ENCODE data around the gene UBL7. TPM values are rescaled to one million over a fixed set of nuclear protein-coding genes. Genes with fewer than 3 reads are reported as not detected.
A peak's percentile ranks its signal among the peaks of the same experiment; 100 is the strongest.

The UBL7 gene
- total RNA-seq, 1 donor from 2014 or later = 53.7 TPM

- no peak for TF ChIP-seq CTCF (IDR thresholded peaks at IDR 0.05; ENCODE audit: unreplicated experiment)
- no peak for DNase-seq (ENCODE audit: low spot score, unreplicated experiment)
- Mint-ChIP-seq H3K27me3 (peaks cover 58% of the 10 kb centered on the region), H3K4me1 (ENCODE audit: low read depth) (peaks cover 16% of the 10 kb centered on the region), H3K9me3 (ENCODE audit: low read depth) (no peaks in the 10 kb centered on the region), H3K36me3 (ENCODE audit: insufficient read depth) (no peaks in the 10 kb centered on the region), H3K4me3 (ENCODE audit: low read depth) (no peak overlapping the region), H3K27ac (no peak overlapping the region)
Observed at GRCh38 chr15:74438206-74438605, 22.8 kb downstream of the UBL7 start.

- H3K36me3 Mint-ChIP-seq (ENCODE audit: insufficient read depth) = no peaks in the 10 kb centered on the region
- H3K27me3 Mint-ChIP-seq = peaks cover 68% of the 10 kb centered on the region
- no peaks in the 10 kb centered on the region for H3K9me3 Mint-ChIP-seq (ENCODE audit: low read depth)
- TF ChIP-seq CTCF (IDR thresholded peaks at IDR 0.05; ENCODE audit: unreplicated experiment) = no peak
- no peak overlapping the region for H3K27ac Mint-ChIP-seq
- peak overlapping the region; percentile 65 for H3K4me3 Mint-ChIP-seq (ENCODE audit: low read depth)
- DNase-seq (ENCODE audit: low spot score, unreplicated experiment) = no peak
- peaks cover 3% of the 10 kb centered on the region for H3K4me1 Mint-ChIP-seq (ENCODE audit: low read depth)
Observed at GRCh38 chr15:74434263-74435136, 26.5 kb downstream of the UBL7 start.

GRCh38 chr15:74433592-74434262, 27.2 kb downstream of the UBL7 start, which contains the start of gene SEMA7A:
SEMA7A (minus strand) TSS chr15:74433958; CDS start chr15:74433918, 40 bp downstream.
- Mint-ChIP-seq H3K27ac (no peak within 1 kb of the TSS), H3K4me3 (ENCODE audit: low read depth) (peak within 1 kb of the TSS; percentile 65), H3K27me3 (peaks cover 66% of the 10 kb centered on the region), H3K4me1 (ENCODE audit: low read depth) (peaks cover 3% of the 10 kb centered on the region), H3K9me3 (ENCODE audit: low read depth) (no peaks in the 10 kb centered on the region), H3K36me3 (ENCODE audit: insufficient read depth) (no peaks in the 10 kb centered on the region)
- peak; percentile 62 for DNase-seq (ENCODE audit: low spot score, unreplicated experiment)
- TF ChIP-seq CTCF (IDR thresholded peaks at IDR 0.05; ENCODE audit: unreplicated experiment) = peak; percentile 17

- Mint-ChIP-seq H3K36me3 (ENCODE audit: insufficient read depth) (no peaks in the 10 kb centered on the region), H3K27ac (no peak overlapping the region), H3K27me3 (peaks cover 63% of the 10 kb centered on the region), H3K4me1 (ENCODE audit: low read depth) (peaks cover 3% of the 10 kb centered on the region), H3K9me3 (ENCODE audit: low read depth) (no peaks in the 10 kb centered on the region), H3K4me3 (ENCODE audit: low read depth) (peak overlapping the region; percentile 57)
- no peak for DNase-seq (ENCODE audit: low spot score, unreplicated experiment)
- TF ChIP-seq CTCF (IDR thresholded peaks at IDR 0.05; ENCODE audit: unreplicated experiment) = no peak
Observed at GRCh38 chr15:74432968-74433591, 27.9 kb downstream of the UBL7 start.

All from progenitor cell of endocrine pancreas (in vitro differentiated cells).